ENCODE data around the gene ANKRD13D. TPM values are rescaled to one million over a fixed set of nuclear protein-coding genes. Genes with fewer than 3 reads are reported as not detected.

Gene ANKRD13D
- polyA plus RNA-seq, 1 experiment: 30.7 TPM

DNA sequence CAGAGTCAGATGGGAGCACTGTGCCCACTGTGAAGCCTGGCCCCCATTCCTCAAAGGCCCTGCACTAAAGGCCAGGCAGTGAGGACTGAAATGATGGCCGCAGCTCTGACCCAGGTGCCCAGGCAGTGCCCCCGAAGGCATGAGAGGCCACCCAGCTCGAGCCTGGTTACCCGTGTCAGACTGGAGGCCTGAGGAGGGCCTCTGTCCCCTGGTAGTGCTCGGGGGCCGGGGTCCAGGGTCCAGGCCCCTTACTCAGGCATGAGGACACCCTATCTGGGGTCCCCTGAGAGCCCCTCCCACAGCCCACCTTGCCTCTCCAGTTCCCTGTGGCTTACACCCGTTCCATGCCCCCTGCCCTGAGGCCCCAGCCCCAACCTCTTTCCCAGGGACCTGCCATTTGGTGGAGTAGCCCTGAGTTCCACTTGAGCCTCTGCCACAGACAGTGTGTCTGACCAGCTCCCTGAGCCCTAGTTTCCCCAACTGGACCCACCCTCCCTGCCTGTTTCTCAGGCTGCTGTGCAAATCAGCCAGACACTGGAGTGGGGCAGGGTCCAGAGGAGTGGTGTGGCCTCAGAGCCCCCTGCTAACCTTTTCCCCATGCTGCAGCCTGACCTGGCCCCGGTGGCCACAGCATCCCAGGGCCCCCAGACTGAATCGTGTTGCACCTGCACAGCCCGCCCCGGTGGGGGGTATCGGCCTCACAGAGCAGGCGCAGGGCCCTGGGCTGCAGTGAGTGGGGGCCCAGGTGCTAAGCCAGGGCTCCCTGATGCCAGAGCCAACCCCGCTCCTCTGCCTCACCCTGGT is 10.8 kb upstream of the ANKRD13D start:
- DNase-seq (ENCODE audit: low read depth): no peak
- H3K4me3 ChIP-seq (ENCODE audit: low read depth, low read length): no peak overlapping the region
- H3K27me3 ChIP-seq (ENCODE audit: control insufficient read depth, insufficient read depth, low read length): no peaks in the 10 kb centered on the region
- CTCF ChIA-PET: interaction anchor here (1.0 to 2.0 kb wide), 6 partner anchors 15 to 104 kb away, joined by 3 to 13 read pairs (median 6); no protein-coding TSS in a partner anchor
- POLR2A ChIA-PET: no interaction called here
- no peak for TF ChIP-seq CTCF (IDR thresholded peaks at IDR 0.05; ENCODE audit: insufficient read depth, low read depth, low read length)
- H3K36me3 ChIP-seq (ENCODE audit: control insufficient read depth, insufficient read depth, low read length): peaks cover 39% of the 10 kb centered on the region

GRCh38 chr11:67278939-67279588 is 10.0 kb upstream of the ANKRD13D start:
- DNase-seq (ENCODE audit: low read depth): no peak
- Histone ChIP-seq H3K4me3 (ENCODE audit: low read depth, low read length) (no peak overlapping the region), H3K36me3 (ENCODE audit: control insufficient read depth, insufficient read depth, low read length) (peaks cover 45% of the 10 kb centered on the region), H3K27me3 (ENCODE audit: control insufficient read depth, insufficient read depth, low read length) (no peaks in the 10 kb centered on the region)
- CTCF ChIA-PET: interaction anchor here (1.3 to 2.0 kb wide), 2 partner anchors 16 to 39 kb away, joined by 4 to 5 read pairs; no protein-coding TSS in a partner anchor
- POLR2A ChIA-PET: no interaction called here
- no peak for TF ChIP-seq CTCF (IDR thresholded peaks at IDR 0.05; ENCODE audit: insufficient read depth, low read depth, low read length)

- peaks cover 47% of the 10 kb centered on the region for H3K36me3 ChIP-seq (ENCODE audit: control insufficient read depth, insufficient read depth, low read length)
- CTCF ChIA-PET: interaction anchor here (0.6 to 1.3 kb wide), 3 partner anchors 8 to 40 kb away, joined by 3 to 4 read pairs (median 4); no protein-coding TSS in a partner anchor
- no peaks in the 10 kb centered on the region for H3K27me3 ChIP-seq (ENCODE audit: control insufficient read depth, insufficient read depth, low read length)
- TF ChIP-seq CTCF (IDR thresholded peaks at IDR 0.05; ENCODE audit: insufficient read depth, low read depth, low read length): no peak
- H3K4me3 ChIP-seq (ENCODE audit: low read depth, low read length): no peak overlapping the region
- POLR2A ChIA-PET: no interaction called here
- DNase-seq (ENCODE audit: low read depth): no peak
These were observed 9.3 kb upstream of the ANKRD13D start for GRCh38 chr11:67279589-67280340.

DNA sequence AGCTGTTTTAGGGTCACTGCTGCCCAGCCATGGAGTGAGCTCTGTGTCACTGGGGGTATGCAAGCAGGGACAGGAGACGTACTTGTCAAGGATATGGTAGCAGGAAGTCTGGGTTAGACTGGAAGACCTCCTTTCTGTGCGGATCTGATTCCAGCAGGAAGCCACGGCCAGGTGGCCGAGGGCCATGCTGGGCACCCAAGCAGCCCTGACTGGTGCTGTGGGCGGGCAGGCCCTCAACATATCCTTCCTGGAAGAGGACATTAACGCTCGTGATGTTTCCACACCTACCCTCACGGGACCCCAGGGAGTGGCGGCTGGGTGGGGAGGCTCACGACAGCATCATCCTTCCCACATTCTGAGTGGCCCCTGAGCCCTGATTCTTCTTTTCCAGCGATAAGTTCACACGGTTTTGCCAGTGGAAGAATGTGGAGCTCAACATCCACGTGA is 8.7 kb upstream of the ANKRD13D start:
- H3K36me3 ChIP-seq (ENCODE audit: control insufficient read depth, insufficient read depth, low read length): peaks cover 48% of the 10 kb centered on the region
- POLR2A ChIA-PET: no interaction called here
- no peak overlapping the region for H3K4me3 ChIP-seq (ENCODE audit: low read depth, low read length)
- no peaks in the 10 kb centered on the region for H3K27me3 ChIP-seq (ENCODE audit: control insufficient read depth, insufficient read depth, low read length)
- TF ChIP-seq CTCF (IDR thresholded peaks at IDR 0.05; ENCODE audit: insufficient read depth, low read depth, low read length): no peak
- CTCF ChIA-PET: interaction anchor here (0.6 to 1.1 kb wide), 2 partner anchors 8 to 41 kb away, joined by 3 to 4 read pairs; no protein-coding TSS in a partner anchor
- DNase-seq (ENCODE audit: low read depth): no peak
